HCT116 (cell line): ENCODE measurements around the gene ITPR2. TPM values are rescaled to one million over a fixed set of nuclear protein-coding genes. Genes with fewer than 3 reads are reported as not detected.

Experiments used
- ATAC-seq: fragments of 200-7000 bp; cut with Tn5 transposase; 2 replicates; pipeline ENCODE4 v1.9.1; 2020; ENCODE audit warnings: mild to moderate bottlenecking, moderate library complexity
- BruUV-seq: library from RNA; stranded (reverse); fragments of 400-500 nt; replicated peaks from 2 replicates; lab custom pipeline; 2021; lab: Mats Ljungman, UMichigan
- CTCF ChIA-PET: fragments of 300-600 bp; sonication (Branson Sonifier 250); formaldehyde crosslinking; loops from one replicate; lab custom pipeline; 2021; ENCODE audit warnings: antibody characterized with exemption; lab: Charles Lee
- POLR2A ChIA-PET: fragments of 300-600, 350-600 bp; sonication (Branson Sonifier 250); formaldehyde crosslinking; loops from one replicate; lab custom pipeline; 2021; ENCODE audit warnings: antibody characterized with exemption; lab: Charles Lee
- RAD21 ChIA-PET, 2 experiments: fragments of 300-600 bp; sonication (Branson Sonifier 250); formaldehyde crosslinking; loops; one replicate each; lab custom pipeline; 2023; ENCODE audit warnings: low total read pairs in 2 of 2; ENCODE audit not compliant: uncharacterized antibody in 2 of 2, unreplicated experiment in 2 of 2, low non-redundant PET in 1 of 2; lab: Charles Lee
- DNase-seq: peaks from one replicate; pipeline ENCODE4 v3.0.0-alpha.2; 2010; ENCODE audit warnings: low read depth, low spot score
- H2AFZ ChIP-seq: fragments of 200-600 bp; shearing (Covaris generic), sonication (generic); 2 replicates; pipeline ENCODE4 v1.6.1; 2017; ENCODE audit warnings: low read depth, mixed run types, mixed read lengths, antibody characterized with exemption, low read length; ENCODE audit not compliant: poor library complexity, severe bottlenecking
- H3K27ac ChIP-seq: 2 replicates; pipeline ENCODE4 v1.5.1; 2012; ENCODE audit warnings: low read depth, low read length
- H3K27me3 ChIP-seq: fragments of 200-600 bp; sonication (generic); 2 replicates; pipeline ENCODE4 v1.6.1; 2016; ENCODE audit warnings: mixed run types, low read length, mixed read lengths; ENCODE audit not compliant: insufficient read depth
- H3K36me3 ChIP-seq, 2 experiments: fragments of 200-500 bp in 1 of 2; fragments of 200-600 bp in 1 of 2; sonication (Bioruptor generic) in 1 of 2; sonication (generic) in 1 of 2; 2 replicates each; pipeline versions ENCODE4 v1.5.1 to v1.6.1; 2014 to 2016; ENCODE audit warnings: low read length in 2 of 2, inconsistent platforms in 1 of 2, mixed read lengths in 1 of 2, mixed run types in 1 of 2; ENCODE audit not compliant: insufficient read depth in 2 of 2, control insufficient read depth in 1 of 2
- H3K4me1 ChIP-seq, 2 experiments: fragments of 200-600 bp in 1 of 2; sonication (generic) in 1 of 2; 2 replicates each; pipeline versions ENCODE4 v1.5.1 to v1.6.1; 2012 to 2017; ENCODE audit warnings: low read length in 2 of 2, inconsistent platforms in 1 of 2, mild to moderate bottlenecking in 1 of 2, mixed read lengths in 1 of 2, mixed run types in 1 of 2, moderate library complexity in 1 of 2; ENCODE audit not compliant: insufficient read depth in 2 of 2, control insufficient read depth in 1 of 2
- H3K4me2 ChIP-seq: fragments of 200-600 bp; sonication (generic); 2 replicates; pipeline ENCODE4 v1.6.1; 2017; ENCODE audit warnings: mixed run types, low read length, mixed read lengths
- H3K4me3 ChIP-seq, 2 experiments: fragments of 200-600 bp in 1 of 2; sonication (generic) in 1 of 2; replicated peaks in 1 of 2; 2 replicates each; pipeline ENCODE4 v1.5.1; 2011 to 2016; ENCODE audit warnings: low read length in 2 of 2, control low read depth in 1 of 2, low read depth in 1 of 2, mild to moderate bottlenecking in 1 of 2, mixed read lengths in 1 of 2, mixed run types in 1 of 2
- H3K79me2 ChIP-seq: fragments of 200-600 bp; sonication (generic); 2 replicates; pipeline ENCODE4 v1.6.1; 2017; ENCODE audit warnings: mild to moderate bottlenecking, mixed run types, low read length, moderate library complexity, mixed read lengths; ENCODE audit not compliant: insufficient read depth
- H3K9ac ChIP-seq: fragments of 200-600 bp; sonication (generic); 2 replicates; pipeline ENCODE4 v1.6.1; 2016; ENCODE audit warnings: low read length, mixed read lengths
- H3K9me2 ChIP-seq: fragments of 200-600 bp; sonication (generic), shearing (Covaris generic); 2 replicates; pipeline ENCODE4 v1.6.1; 2017; ENCODE audit warnings: mixed run types, mild to moderate bottlenecking, moderate library complexity; ENCODE audit not compliant: insufficient read depth
- H3K9me3 ChIP-seq, 2 experiments: fragments of 200-500 bp in 1 of 2; fragments of 200-600 bp in 1 of 2; sonication (Bioruptor generic) in 1 of 2; sonication (generic) in 1 of 2; 2 replicates each; pipeline ENCODE4 v1.6.1; 2014 to 2017; ENCODE audit warnings: low read length in 2 of 2, mixed read lengths in 2 of 2, inconsistent platforms in 1 of 2, low read depth in 1 of 2, mild to moderate bottlenecking in 1 of 2, mixed run types in 1 of 2, moderate library complexity in 1 of 2; ENCODE audit not compliant: control insufficient read depth in 1 of 2, insufficient read depth in 1 of 2
- H4K20me1 ChIP-seq: fragments of 200-600 bp; sonication (generic), shearing (Covaris generic); 2 replicates; pipeline ENCODE4 v1.6.1; 2017; ENCODE audit warnings: mixed run types, mild to moderate bottlenecking, moderate library complexity; ENCODE audit not compliant: insufficient read depth
- ATF3 ChIP-seq: IDR thresholded peaks from 2 replicates; pipeline ENCODE4 v1.6.1; 2012
- CBX3 ChIP-seq: IDR thresholded peaks from 2 replicates; pipeline ENCODE4 v1.6.1; 2012; ENCODE audit warnings: low read depth
- EGR1 ChIP-seq: IDR thresholded peaks from 2 replicates; pipeline ENCODE4 v1.6.1; 2012; ENCODE audit warnings: low read depth
- EZH2 ChIP-seq: fragments of 200-600 bp; sonication (generic); IDR thresholded peaks from 2 replicates; pipeline ENCODE4 v1.6.1; 2017; ENCODE audit warnings: antibody characterized with exemption, mixed run types
- FOSL1 ChIP-seq: IDR thresholded peaks from 2 replicates; pipeline ENCODE4 v1.6.1; 2012; ENCODE audit warnings: low read depth
- JUND ChIP-seq: IDR thresholded peaks from 2 replicates; pipeline ENCODE4 v1.6.1; 2012
- POLR2A ChIP-seq: IDR thresholded peaks from 2 replicates; pipeline ENCODE4 v1.7.0; 2011; ENCODE audit warnings: borderline replicate concordance; ENCODE audit not compliant: insufficient read depth, insufficient read length; ENCODE audit errors: extremely low read depth
- RAD21 ChIP-seq: IDR thresholded peaks from 2 replicates; pipeline ENCODE4 v1.6.1; 2012; ENCODE audit warnings: low read depth, mild to moderate bottlenecking
- SIN3A ChIP-seq: IDR thresholded peaks from 2 replicates; pipeline ENCODE4 v1.6.1; 2012; ENCODE audit warnings: low read depth
- SP1 ChIP-seq: IDR thresholded peaks from 2 replicates; pipeline ENCODE4 v1.6.1; 2012; ENCODE audit warnings: low read depth
- SRF ChIP-seq: IDR thresholded peaks from 2 replicates; pipeline ENCODE4 v1.6.1; 2012; ENCODE audit warnings: low read depth
- TCF7L2 ChIP-seq: IDR thresholded peaks from 2 replicates; pipeline ENCODE4 v1.7.0; 2011; ENCODE audit warnings: borderline replicate concordance, inconsistent platforms; ENCODE audit not compliant: insufficient read depth, insufficient read length; ENCODE audit errors: extremely low read depth
- YY1 ChIP-seq: IDR thresholded peaks from 2 replicates; pipeline ENCODE4 v1.6.1; 2011; ENCODE audit warnings: low read length, low read depth, moderate library complexity, mild to moderate bottlenecking; ENCODE audit not compliant: insufficient replicate concordance; ENCODE audit errors: extremely low read depth
- ZBTB33 ChIP-seq: IDR thresholded peaks from 2 replicates; pipeline ENCODE4 v1.6.1; 2011; ENCODE audit warnings: mild to moderate bottlenecking, low read length, moderate library complexity; ENCODE audit not compliant: insufficient replicate concordance; ENCODE audit errors: extremely low read depth
- ZFX ChIP-seq: fragments of 450-650 bp; IDR thresholded peaks from 2 replicates; pipeline ENCODE4 v1.6.1; 2017
- ZNF274 ChIP-seq: fragments of 200-500 bp; sonication (Bioruptor generic); IDR thresholded peaks from 2 replicates; pipeline ENCODE4 v1.6.1; 2014; ENCODE audit warnings: mild to moderate bottlenecking, low read depth, low read length, inconsistent platforms
- intact Hi-C: fragments of 100-400 bp; cut with micrococcal nuclease; formaldehyde crosslinking; loops from 2 replicates; pipeline ENCODE4 v1.10.0; 2022
- total RNA-seq: library from RNA; stranded (reverse); gene quantifications from one replicate; pipeline ENCODE4 v1.2.1, GENCODE V29; 2021; ENCODE audit not compliant: unreplicated experiment
- TF ChIP-seq, protein P1 (sequence below): IDR thresholded peaks from 2 replicates; pipeline ENCODE4 v1.6.1; 2012; ENCODE audit warnings: low read depth

ITPR2 gene
- total RNA-seq, 1 experiment from 2014 or later, result 6.5 TPM

- no TSS peak for BruUV-seq
- no peak overlapping the region for H3K27ac ChIP-seq
Observed at GRCh38 chr12:26818201-26818600, 14.8 kb downstream of the ITPR2 start.

More at GRCh38 chr12:26818201-26818600, 14.8 kb downstream of the ITPR2 start:
- H4K20me1 ChIP-seq, result no peaks in the 10 kb centered on the region
- no peaks in the 10 kb centered on the region for H3K9me2 ChIP-seq
- ATAC-seq, result no peak
- no peaks in the 10 kb centered on the region for H3K79me2 ChIP-seq
- no peak overlapping the region for H3K4me2 ChIP-seq
- POLR2A ChIA-PET, result no interaction called here
- TF ChIP-seq, protein P1, sequence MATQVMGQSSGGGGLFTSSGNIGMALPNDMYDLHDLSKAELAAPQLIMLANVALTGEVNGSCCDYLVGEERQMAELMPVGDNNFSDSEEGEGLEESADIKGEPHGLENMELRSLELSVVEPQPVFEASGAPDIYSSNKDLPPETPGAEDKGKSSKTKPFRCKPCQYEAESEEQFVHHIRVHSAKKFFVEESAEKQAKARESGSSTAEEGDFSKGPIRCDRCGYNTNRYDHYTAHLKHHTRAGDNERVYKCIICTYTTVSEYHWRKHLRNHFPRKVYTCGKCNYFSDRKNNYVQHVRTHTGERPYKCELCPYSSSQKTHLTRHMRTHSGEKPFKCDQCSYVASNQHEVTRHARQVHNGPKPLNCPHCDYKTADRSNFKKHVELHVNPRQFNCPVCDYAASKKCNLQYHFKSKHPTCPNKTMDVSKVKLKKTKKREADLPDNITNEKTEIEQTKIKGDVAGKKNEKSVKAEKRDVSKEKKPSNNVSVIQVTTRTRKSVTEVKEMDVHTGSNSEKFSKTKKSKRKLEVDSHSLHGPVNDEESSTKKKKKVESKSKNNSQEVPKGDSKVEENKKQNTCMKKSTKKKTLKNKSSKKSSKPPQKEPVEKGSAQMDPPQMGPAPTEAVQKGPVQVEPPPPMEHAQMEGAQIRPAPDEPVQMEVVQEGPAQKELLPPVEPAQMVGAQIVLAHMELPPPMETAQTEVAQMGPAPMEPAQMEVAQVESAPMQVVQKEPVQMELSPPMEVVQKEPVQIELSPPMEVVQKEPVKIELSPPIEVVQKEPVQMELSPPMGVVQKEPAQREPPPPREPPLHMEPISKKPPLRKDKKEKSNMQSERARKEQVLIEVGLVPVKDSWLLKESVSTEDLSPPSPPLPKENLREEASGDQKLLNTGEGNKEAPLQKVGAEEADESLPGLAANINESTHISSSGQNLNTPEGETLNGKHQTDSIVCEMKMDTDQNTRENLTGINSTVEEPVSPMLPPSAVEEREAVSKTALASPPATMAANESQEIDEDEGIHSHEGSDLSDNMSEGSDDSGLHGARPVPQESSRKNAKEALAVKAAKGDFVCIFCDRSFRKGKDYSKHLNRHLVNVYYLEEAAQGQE, result no peak
- TF ChIP-seq SIN3A (no peak), POLR2A (no peak), EGR1 (no peak), JUND (no peak), EZH2 (no peak), FOSL1 (no peak), TCF7L2 (no peak), ATF3 (no peak), ZNF274 (no peak), ZFX (no peak), RAD21 (no peak), CBX3 (no peak), YY1 (no peak), ZBTB33 (no peak), SP1 (no peak), SRF (no peak)
- TF ChIP-seq, all 23 proteins: peak for 0
- CTCF ChIA-PET, result no interaction called here
- no peak for DNase-seq
- Histone ChIP-seq H3K4me3 (no peak overlapping the region), H2AFZ (no peak overlapping the region), H3K27me3 (no peaks in the 10 kb centered on the region), H3K36me3 (no peaks in the 10 kb centered on the region), H3K4me1 (no peaks in the 10 kb centered on the region; a peak in 1 of 4 replicates), H3K9me3 (no peaks in the 10 kb centered on the region), H3K9ac (no peak overlapping the region)
- RAD21 ChIA-PET, result no interaction called here
- intact Hi-C loops, result no loop called here
